GM12874 (cell line): Measurements from ENCODE around the gene CLDN22.

Experiments used
- CTCF ChIP-seq: IDR thresholded peaks from 2 replicates; pipeline ENCODE4 v1.5.1; 2011; ENCODE audit warnings: low read depth, mild to moderate bottlenecking, control low read depth, low read length, moderate library complexity; ENCODE audit not compliant: insufficient read depth

Gene CLDN22

GRCh38 chr4:183287309-183287659, 32.8 kb downstream of the CLDN22 start:
- TF ChIP-seq CTCF: no peak

DNA sequence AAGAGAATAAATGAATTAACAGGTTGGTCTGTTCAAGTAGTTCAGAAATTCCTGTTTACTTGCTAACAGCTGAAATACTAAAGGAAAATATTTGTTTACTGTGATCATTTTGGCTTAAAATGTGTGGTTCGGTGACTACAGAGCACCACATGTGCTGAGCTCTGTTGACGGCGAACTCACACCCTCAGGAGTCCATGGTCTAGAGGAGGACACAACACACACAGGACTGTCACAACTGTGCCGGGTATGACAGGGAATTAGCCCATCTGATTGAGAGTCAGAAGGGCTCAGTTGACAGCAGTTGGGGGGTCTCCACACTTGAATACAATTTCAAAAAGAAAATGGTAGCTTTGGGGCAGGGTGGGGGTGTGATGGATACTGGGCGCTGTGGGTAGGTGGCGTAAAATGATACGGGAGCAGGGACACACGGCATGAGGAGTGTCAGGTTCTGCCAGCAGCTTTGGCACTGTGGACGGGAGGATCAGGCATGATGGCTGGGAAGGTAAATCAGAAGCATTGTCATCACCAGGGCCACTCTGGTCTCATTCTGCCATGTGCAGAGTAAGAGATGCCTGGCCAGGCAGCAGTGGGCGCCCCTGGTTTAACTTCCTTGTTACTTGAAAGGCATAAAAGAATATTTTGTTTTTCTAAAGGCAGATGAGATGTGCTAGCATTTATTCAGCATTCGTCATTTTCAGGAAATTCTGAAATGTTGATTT, 33.3 kb downstream of the CLDN22 start:
- TF ChIP-seq CTCF: no peak

DNA sequence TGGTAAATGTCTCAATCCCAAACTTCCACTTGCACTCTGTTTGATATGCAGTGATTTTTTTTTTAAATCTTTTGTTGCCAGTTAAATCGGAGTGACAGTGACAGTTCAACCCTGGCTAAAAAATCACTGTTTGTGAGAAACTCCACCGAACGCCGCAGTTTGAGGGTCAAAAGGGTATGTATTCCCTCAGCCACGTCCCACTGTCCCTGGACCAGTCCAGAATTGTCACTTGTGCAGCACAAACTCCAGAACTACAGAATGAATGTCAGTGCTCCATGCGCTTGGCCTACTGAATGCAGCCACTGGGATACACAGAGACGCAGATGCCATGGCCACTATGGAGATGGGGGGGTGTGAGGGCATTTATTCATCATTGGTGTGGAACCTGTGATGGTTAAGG, 34.2 kb downstream of the CLDN22 start:
- TF ChIP-seq CTCF: no peak

GRCh38 chr4:183284965-183285364, 35.1 kb downstream of the CLDN22 start:
- no peak for TF ChIP-seq CTCF

- TF ChIP-seq CTCF: no peak
Observed at GRCh38 chr4:183284258-183284785, 35.8 kb downstream of the CLDN22 start.

- TF ChIP-seq CTCF: no peak
Observed at GRCh38 chr4:183276106-183276505, 44.0 kb downstream of the CLDN22 start.

DNA sequence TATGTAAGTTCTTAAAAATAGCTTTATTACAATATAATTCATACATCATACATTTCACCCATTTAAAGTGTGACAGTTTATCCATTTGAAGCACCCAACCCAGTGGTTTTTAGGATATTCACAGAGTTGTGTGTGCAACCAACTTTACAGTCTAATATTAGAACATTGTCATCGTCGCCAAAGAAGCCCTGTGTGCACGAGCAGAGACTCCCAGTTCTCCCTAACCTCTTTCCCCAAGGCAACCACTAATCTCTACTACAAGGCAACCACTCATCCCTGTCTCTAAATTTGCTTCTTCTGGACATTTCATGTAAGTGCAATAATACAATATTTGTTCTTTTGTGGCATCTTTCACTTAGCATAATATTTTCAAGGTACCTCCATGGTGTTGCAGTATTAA, 47.7 kb downstream of the CLDN22 start:
- TF ChIP-seq CTCF: no peak

DNA sequence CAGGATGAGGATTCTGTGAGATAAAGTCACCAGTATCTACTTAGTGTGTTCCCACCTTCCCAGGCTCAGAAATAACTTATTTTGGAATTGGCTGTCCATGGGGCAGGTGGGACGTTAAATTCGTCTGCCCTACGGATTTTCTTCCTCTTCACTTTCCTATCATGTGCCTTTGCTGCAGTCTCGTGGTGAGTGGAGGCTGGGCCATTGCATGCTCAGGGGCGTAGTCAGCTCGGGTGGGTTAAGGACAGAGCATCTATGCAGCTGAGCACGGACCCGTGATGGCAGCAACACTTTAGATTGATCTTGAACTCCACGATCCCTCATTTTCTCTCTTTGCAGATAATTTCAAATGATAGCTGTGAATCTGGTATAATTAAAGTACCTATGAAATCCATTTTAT, 51.5 kb downstream of the CLDN22 start:
- TF ChIP-seq CTCF: no peak
